HG02943 (cell line): Measurements from ENCODE around the gene HHAT.
"Not testable (repeated sequence)": the region's sequence is repeated elsewhere in the genome, so short reads cannot be mapped to it uniquely, and the experiment has no call there.

ENCODE experiments used
- ATAC-seq: cut with Tn5 transposase; IDR thresholded peaks from one replicate; pipeline ENCODE4 v1.9.1; 2021; ENCODE audit warnings: mild to moderate bottlenecking, low read depth, moderate library complexity; ENCODE audit not compliant: unreplicated experiment

The HHAT gene

DNA sequence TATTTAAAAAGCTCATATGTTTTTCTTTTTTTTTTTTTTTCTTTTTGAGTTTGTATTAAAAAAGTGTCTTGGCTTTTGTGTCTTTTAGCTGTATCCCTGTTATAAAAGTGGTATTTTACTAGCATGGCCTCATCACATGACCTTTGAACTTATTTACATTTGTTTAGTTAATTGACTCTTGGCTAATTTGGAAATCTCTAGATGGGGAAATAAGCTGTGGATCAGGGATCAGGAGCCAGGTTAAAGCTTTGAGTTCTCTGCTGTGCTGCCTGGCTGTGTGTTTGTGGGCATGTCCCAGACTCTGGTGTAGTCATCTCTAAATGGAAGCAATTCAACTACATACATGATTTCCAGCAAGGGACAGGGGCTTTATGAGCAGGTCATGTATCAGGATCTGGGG is 56.5 kb downstream of the HHAT start:
- ATAC-seq: no peak

- peak; percentile 58 for ATAC-seq
These were observed 65.6 kb downstream of the HHAT start for GRCh38 chr1:210394281-210394821.

- ATAC-seq: no peak
These were observed 67.8 kb downstream of the HHAT start for GRCh38 chr1:210396541-210396940.

DNA sequence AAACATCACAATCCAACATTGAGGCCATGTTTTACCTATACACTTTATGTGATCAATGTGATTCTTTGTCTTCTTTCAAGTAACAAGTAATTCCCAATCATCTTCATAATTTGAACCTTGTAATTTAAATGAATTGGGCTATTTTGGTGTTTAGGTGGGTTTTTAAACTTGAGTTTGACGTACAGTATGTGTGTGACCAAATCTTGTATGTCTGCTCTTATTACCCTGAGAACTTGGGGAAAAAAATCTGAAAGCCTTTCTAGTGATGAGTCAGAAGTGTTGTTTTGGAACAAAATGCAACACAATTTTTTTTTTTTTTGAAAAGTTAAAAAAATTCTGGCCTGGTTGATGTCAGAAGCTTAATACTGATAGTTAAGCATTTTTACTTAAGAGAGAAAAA is 68.5 kb downstream of the HHAT start:
- no peak for ATAC-seq

DNA sequence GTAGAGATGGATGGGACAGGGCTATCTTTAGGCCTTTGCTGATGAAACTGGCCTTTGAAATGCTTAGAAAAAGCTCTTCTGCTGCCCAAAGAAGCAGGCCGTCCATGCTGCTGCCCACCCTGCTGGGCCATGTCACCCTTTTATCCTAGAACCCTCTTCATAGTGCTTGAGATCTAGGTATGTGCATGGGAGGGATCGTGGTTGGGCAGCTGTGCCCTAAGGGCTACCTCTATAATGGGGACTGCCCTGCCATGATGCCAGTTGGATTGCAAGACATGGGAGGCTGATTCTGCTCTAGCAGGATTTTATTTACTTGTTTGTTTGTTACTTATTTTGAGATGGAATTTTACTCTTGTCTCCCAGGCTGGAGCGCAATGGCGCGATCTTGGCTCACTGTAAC is 69.0 kb downstream of the HHAT start:
- no peak for ATAC-seq

- ATAC-seq: no peak
These were observed 69.8 kb downstream of the HHAT start for GRCh38 chr1:210398466-210398865.

- ATAC-seq: peak; percentile 94
These were observed 71.5 kb downstream of the HHAT start for GRCh38 chr1:210400043-210400840.

DNA sequence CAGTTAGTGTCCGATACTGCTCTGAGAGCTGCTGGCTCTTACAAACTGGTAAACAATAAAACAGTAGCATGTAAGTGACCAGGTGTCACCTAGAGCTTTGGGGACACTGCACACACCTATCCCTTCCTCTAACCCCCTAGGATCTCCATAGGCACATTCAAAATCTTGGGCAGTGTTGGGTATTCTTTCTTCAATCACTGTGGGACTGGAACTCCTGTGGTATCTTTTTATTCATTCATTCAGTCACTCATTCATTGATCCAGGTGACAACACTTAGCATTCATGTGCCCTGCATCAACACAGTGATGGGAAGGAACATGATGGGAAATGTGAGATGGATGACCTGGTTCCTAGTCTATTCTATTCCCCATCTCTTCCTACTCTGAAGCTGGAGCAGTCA is 73.9 kb downstream of the HHAT start:
- ATAC-seq: no peak

DNA sequence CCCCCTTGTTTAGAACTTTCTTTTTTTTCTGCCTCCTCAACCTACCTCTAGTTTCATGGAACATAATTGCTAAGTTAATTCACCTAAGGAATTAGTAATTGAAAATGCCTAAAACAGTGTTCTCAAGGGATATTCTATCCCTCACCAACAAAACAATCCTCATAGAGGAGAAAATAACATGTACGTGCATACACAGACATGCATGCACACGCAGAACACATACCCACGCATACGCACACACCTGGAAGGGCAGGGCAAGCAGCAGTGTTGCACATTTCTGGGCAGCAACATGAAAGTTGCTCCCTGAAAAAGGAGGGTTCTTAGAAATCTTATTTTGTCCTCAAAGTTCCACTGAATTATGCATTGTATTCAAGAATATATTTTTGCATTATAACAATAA is 76.6 kb downstream of the HHAT start:
- ATAC-seq: no peak

DNA sequence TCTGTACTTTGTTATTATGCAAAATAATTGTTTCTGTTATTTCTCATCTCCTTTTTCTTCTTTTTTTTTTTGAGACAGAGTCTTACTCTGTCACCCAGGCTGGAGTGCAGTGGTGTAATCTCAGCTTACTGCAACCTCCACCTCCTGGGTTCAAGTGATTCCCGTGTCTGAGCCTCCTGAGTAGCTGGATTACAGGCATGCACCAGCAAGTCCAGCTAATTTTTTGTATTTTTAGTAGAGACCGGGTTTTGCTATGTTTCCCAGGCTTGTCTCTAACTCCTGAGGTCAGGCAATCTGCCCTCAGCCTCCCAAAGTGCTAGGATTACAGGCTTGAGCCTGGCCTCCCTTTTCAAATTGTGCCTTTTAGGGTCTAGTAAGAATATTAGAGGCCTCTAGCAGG is 77.6 kb downstream of the HHAT start:
- not testable (repeated sequence) for ATAC-seq

DNA sequence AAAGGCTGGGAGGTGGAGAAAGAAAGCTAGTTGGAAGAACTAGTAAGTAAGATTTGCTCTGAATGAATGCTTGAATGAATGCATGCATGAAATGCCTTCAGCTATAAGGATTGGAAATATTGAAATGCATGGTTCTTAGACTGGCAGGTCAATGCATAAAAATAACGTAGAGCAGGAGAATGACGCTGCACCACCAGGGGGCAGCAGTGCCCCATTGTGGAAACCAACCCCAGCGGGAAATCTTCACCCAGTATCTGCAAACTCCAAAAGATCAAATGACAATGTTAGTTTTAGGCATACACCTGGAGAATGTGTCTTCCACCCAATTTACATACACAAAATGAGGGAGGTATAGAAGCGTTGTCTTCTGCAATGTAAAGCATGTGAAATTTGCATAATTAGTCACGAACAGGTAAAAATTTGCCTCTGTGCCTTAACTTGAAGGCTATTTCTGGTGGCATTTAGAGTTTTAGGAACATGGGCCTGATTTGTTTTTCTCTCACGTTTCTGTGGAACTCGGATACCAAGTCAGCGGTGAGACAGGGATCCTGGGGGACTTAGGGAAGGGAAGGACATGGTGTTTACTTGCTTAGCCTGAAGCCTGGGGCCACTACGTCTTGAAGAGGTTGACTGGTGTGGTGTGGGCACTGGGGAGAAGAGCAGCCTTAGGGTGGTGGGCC is 78.6 kb downstream of the HHAT start:
- ATAC-seq: peak; percentile 79

- ATAC-seq: no peak
These were observed 79.2 kb downstream of the HHAT start for GRCh38 chr1:210407887-210408252.

DNA sequence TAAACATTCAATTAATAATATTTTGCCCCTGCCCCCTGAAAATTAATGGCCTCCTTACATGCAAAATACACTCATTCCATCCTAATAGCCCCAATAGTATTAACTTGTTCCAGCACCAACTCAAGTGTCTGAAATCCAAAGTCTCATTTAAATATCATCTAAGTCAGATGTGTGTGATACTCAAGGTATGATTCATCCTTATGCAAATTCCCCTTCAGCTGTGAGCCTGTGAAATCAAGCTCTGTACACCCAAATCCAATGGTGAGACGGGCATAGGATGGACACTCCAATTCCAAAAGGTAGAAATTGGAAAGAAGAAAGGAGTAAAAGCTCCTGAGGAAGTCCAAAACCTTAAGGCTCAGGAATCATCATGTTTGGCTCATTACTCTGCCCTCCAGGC is 83.5 kb downstream of the HHAT start:
- ATAC-seq: no peak

DNA sequence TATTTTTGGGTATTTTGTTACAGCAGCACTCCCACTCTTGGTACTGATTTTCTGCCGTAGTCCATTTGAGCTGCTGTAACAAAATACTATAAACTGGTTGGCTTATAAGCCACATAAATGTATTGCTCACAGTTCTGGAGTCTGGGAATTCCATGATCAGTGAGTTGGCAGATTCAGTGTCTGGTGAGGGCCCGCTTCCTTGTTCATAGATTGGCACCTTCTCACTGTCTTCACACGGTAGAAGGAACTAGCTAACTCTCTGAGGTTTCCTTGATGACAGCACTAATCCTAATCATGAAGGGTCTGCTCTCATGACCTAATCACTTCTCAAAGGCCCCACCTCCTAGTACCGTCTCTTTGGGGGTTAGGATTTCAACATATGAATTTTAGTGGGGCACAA is 85.2 kb downstream of the HHAT start:
- no peak for ATAC-seq

DNA sequence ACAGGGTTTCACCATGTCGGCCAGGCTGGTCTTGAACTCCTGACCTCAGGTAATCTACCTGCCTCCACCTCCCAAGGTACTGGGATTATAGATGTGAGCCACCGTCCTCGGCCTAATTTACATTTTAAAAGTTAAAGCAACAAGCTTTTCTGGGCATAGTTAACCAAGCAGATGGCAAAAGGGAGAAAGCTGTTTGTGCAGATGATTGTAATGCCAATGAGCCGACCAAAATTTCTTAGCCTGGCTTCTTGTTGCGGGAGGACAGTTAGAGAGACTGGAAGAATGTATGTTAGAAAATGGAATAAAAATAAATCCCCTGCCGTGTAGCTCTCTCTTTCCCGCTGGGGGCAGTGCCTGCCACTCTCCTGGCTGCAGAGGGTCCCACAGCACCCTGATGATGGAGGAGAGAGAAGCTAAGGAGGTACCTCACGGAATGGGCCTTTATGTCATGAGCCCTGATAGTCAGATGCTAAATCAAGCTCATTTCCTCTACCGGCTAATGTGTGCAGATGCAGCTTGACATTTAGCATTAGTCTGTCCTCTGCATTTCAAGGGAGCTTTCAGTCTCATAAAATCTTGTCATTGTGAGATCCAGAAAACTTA is 87.2 kb downstream of the HHAT start:
- ATAC-seq: no peak

DNA sequence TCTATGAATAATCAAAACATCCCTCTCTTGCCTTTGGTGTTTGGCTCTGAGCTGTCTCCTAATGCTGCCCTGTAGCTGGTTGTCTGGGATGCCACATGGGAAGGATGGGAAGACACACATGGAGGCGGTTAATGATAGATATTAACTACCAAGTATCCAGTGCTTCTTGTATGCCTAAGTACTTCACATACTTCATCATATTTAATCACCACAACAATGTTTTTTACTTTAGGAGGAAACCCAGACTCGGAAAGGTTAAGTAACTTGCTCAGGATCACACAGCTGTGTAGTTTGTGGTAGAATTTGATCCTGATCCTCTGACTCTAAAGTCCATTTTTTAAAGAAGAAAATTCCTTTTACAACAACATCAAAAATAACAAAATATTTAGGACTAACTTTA is 88.0 kb downstream of the HHAT start:
- no peak for ATAC-seq

DNA sequence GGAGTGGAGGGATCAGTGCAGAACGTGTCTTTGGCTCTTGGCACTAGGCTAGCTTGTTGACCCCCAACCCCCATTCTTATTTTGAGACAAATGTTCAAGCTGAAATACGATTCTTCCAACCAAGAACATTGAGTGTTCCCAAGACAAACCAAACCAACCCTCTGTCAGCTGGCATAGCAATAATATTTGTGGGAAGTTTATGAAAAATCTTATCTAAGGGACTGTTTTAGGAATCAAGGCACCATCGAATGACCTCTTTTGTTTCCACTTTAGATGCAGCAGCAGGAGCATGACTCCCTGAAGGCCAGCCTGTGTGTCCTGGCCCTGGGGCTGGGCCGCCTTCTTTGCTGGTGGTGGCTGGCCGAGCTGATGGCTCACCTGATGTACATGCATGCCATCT is 89.2 kb downstream of the HHAT start:
- no peak for ATAC-seq

DNA sequence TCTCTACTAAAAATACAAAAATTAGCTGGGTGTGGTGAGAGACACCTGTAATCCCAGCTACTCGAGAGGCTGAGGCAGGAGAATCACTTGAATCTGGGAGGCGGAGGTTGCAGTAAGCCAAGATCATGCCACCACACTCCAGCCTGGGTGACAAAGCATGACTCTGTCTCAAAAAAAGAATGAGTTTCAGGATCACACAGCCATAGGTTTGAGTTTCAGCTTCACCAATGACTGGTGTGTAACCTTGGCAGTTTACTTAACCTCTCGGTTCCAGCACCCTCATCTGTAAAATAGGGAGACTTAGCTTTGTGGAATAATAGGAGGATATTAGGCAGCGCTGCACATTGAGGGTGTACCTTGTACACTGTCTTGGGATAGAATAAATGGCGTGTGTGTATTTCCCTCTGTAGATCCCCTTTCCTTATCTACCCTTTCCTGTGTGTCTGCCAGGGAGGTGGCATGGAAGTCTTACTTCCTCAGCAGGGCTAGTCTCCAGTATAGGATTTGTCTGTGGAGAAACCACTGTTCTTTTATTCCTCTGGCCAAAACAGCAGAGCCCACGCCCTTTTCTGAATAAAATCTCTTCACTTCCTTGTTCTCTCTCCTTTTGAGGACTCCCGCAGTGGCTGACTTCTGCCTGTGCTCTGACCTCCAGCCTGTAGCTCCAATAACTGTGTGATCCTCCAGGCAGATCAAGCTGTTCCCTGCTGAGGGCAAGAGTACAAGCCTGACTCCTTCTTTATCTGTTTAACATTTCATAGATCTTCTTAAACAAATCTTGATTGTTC is 90.4 kb downstream of the HHAT start:
- no peak for ATAC-seq

GRCh38 chr1:210426696-210427095 is 98.0 kb downstream of the HHAT start:
- ATAC-seq: not testable (repeated sequence)

DNA sequence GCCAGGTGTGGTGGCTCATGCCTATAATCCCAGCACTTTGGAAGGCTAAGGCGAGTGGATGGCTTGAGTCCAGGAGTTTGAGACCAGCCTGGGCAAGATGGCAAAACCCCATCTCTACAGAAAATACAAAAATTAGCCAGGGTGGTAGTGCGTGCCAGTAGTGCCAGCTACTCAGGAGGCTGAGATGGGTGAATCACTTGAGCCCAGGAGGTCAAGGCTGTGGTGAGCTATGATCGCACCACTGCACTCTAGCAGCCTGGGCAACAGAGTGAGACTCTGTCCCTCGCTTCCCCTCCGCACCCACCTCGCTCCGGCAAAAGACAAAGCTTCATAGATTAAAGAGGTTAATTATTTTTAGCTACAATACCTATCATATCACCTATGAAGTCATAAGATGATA is 100.0 kb downstream of the HHAT start:
- ATAC-seq: no peak

DNA sequence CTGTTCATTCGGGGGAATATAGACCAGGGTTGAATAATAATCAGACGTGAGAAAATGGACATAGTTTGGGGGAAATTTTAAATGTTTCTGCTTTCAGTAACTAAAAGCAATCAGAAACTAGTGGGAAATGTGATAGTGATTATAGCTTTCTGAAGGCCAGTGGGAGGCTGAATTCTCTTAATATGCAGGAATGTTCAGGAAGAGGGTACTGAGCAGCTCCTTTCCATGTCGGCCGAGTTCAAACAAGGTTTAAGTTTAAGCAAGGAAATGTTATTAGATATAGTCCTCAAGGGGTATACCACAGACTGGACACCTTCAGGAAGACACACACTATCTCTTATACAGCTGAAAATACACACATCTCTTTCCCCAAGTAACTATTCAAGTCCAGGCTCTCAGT is 105.5 kb downstream of the HHAT start:
- no peak for ATAC-seq
